ENCODE data around the gene SMARCA4. TPM values are rescaled to one million over a fixed set of nuclear protein-coding genes. Genes with fewer than 3 reads are reported as not detected.

The SMARCA4 gene
- total RNA-seq, 1 donor from 2014 or later: 238 TPM

DNA sequence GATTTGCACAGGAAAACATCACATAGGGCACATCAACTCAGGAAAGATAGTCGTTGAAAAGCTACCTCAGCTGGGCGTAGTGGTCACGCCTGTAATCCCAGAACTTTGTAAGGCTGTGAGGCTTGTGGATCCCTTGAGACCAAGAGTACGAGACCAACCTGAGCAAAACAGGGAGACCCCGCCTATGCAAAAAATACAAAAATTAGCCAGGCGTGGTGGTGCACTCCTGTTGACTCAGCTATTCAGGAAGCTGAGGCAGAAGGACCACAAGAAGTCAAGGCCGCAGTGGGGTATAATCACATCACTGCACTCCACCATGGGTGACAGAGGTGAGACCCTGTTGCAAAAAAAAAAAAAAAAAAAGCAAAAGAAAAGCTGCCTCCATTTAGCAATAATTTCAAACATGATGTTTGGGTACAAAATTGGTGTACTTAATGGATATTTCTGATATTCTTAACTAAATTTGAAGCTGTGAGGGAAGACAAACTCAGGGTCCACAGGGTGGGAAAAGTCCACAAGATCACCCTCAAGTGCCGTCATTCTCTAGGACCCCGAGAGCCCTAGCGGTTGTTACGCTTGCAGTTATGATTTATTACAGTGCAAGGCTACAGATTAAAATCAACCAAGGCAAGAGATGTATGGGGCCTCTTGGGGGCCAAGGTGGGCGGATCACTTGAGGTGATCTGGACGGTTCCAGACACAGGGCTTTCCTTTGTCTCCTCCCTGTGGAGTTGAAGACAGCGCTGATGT lies 86.0 kb downstream of the SMARCA4 start:
- Mint-ChIP-seq H3K27me3 (ENCODE audit: unreplicated experiment) (peaks cover 5% of the 10 kb centered on the region), H3K4me1 (ENCODE audit: unreplicated experiment) (peaks cover 9% of the 10 kb centered on the region), H3K27ac (ENCODE audit: unreplicated experiment) (no peak overlapping the region), H3K36me3 (ENCODE audit: low read depth, unreplicated experiment) (peaks cover 46% of the 10 kb centered on the region), H3K4me3 (ENCODE audit: unreplicated experiment) (no peak overlapping the region), H3K9me3 (ENCODE audit: unreplicated experiment) (no peaks in the 10 kb centered on the region)
- DNase-seq (ENCODE audit: low spot score): no peak
- TF ChIP-seq, protein P1, sequence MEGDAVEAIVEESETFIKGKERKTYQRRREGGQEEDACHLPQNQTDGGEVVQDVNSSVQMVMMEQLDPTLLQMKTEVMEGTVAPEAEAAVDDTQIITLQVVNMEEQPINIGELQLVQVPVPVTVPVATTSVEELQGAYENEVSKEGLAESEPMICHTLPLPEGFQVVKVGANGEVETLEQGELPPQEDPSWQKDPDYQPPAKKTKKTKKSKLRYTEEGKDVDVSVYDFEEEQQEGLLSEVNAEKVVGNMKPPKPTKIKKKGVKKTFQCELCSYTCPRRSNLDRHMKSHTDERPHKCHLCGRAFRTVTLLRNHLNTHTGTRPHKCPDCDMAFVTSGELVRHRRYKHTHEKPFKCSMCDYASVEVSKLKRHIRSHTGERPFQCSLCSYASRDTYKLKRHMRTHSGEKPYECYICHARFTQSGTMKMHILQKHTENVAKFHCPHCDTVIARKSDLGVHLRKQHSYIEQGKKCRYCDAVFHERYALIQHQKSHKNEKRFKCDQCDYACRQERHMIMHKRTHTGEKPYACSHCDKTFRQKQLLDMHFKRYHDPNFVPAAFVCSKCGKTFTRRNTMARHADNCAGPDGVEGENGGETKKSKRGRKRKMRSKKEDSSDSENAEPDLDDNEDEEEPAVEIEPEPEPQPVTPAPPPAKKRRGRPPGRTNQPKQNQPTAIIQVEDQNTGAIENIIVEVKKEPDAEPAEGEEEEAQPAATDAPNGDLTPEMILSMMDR (IDR thresholded peaks at IDR 0.05; ENCODE audit: unreplicated experiment): no peak

DNA sequence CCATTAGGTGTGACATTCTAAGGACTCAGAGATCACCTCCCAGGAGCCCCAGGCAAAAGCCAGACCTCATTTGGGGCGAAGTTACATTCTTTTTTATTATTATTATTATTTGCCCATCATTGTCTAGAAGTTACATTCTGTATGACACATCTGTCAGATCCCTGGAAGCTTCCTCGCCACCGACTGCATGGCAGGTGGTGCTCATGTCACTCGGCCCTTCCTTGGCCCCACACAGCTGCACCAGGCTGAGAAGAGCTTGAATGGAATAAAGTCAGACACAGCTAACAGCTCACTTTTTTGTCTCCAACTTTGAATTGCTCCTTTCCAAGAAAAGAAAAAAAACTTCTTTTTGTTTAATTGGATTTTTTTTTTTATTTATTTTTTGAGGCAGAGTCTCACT lies 87.0 kb downstream of the SMARCA4 start:
- Mint-ChIP-seq H3K27me3 (ENCODE audit: unreplicated experiment) (peaks cover 2% of the 10 kb centered on the region), H3K27ac (ENCODE audit: unreplicated experiment) (no peak overlapping the region), H3K36me3 (ENCODE audit: low read depth, unreplicated experiment) (peaks cover 43% of the 10 kb centered on the region), H3K4me3 (ENCODE audit: unreplicated experiment) (no peak overlapping the region), H3K4me1 (ENCODE audit: unreplicated experiment) (peaks cover 11% of the 10 kb centered on the region), H3K9me3 (ENCODE audit: unreplicated experiment) (no peaks in the 10 kb centered on the region)
- TF ChIP-seq, protein P1 (IDR thresholded peaks at IDR 0.05; ENCODE audit: unreplicated experiment): no peak
- DNase-seq (ENCODE audit: low spot score): no peak

DNA sequence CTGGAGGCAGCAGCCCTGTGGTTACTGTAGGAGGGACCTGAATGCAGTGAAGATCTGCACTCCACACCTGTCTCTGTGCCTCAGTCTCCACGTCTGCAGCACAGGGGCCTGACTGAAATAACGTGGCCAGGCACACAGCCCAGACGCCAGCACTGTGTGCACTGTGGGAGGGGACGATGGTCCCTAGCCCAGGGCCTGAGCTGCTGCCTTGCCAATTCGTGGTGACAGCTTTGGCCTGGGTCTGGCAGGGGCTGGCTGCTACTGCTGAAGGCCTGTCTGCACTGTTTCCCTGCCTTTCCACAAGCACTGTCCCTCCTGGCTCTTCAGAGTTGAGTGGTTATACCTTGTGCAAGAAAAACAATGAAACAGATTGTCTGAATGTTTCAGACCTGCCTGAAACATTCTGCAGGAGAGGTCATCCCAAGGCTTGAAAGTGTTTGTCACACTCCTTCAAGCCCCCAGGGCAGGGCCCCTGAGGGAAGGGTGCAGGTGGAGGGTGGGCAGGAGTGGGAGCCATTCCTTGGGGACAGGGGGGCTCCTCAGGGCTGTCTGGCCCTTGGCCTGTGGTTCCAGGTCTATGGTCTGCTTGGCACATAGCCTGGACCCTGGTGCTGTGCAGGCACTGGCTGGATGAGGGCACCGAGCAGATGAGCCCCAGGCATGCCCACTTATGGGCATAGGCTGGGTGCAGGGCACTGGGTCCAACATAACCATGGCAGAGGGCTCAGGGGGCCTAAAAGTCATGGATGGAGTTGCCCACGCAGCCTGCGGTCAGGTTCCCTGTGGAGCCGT lies 89.7 kb downstream of the SMARCA4 start:
- H3K27me3 Mint-ChIP-seq (ENCODE audit: unreplicated experiment): peaks cover 2% of the 10 kb centered on the region
- DNase-seq (ENCODE audit: low spot score): no peak
- no peaks in the 10 kb centered on the region for H3K9me3 Mint-ChIP-seq (ENCODE audit: unreplicated experiment)
- H3K4me3 Mint-ChIP-seq (ENCODE audit: unreplicated experiment): no peak overlapping the region
- H3K36me3 Mint-ChIP-seq (ENCODE audit: low read depth, unreplicated experiment): peaks cover 34% of the 10 kb centered on the region
- no peak overlapping the region for H3K27ac Mint-ChIP-seq (ENCODE audit: unreplicated experiment)
- TF ChIP-seq, protein P1 (IDR thresholded peaks at IDR 0.05; ENCODE audit: unreplicated experiment): no peak
- peaks cover 11% of the 10 kb centered on the region for H3K4me1 Mint-ChIP-seq (ENCODE audit: unreplicated experiment)

DNA sequence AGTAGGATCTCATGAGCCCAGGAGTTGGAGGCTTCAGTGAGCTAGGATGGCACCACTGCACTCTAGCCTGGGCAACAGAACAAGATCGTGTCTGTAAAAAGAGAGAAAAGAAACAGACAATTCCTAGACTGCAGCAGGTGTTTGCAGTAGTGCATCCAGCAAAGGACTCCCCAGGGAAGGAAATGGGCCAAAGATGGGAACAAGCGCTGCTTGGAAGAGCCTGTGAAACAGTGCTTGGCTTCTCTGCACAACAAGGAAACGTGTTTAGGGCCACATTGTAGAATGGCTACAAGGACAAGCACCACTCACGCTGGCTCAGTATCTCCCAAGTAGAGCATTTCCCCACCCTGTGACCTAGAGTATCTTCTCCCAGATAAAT lies 93.0 kb downstream of the SMARCA4 start:
- DNase-seq (ENCODE audit: low spot score): no peak
- H3K4me3 Mint-ChIP-seq (ENCODE audit: unreplicated experiment): no peak overlapping the region
- H3K9me3 Mint-ChIP-seq (ENCODE audit: unreplicated experiment): no peaks in the 10 kb centered on the region
- H3K27ac Mint-ChIP-seq (ENCODE audit: unreplicated experiment): no peak overlapping the region
- peaks cover 28% of the 10 kb centered on the region for H3K36me3 Mint-ChIP-seq (ENCODE audit: low read depth, unreplicated experiment)
- no peaks in the 10 kb centered on the region for H3K27me3 Mint-ChIP-seq (ENCODE audit: unreplicated experiment)
- TF ChIP-seq, protein P1 (IDR thresholded peaks at IDR 0.05; ENCODE audit: unreplicated experiment): no peak
- peaks cover 7% of the 10 kb centered on the region for H3K4me1 Mint-ChIP-seq (ENCODE audit: unreplicated experiment)

DNA sequence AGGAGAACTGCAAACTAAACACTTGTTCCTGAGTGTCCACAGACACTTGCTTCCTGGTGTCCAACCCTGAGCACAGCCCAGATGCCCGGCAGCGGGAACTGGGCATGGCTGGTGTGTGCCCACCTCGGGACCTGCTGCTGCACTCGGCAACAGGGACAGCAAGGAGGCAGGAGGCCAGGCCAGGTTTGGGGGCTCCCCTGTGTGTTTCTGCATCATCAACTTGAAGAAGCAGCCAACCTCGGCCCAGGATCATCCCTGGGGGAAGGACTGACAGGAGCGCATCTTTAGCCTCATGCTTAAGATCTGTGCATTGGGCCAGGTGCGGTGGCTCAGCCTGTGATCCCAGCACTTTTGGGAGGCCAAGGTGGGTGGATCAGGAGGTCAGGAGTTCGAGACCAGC lies 93.4 kb downstream of the SMARCA4 start:
- no peak for DNase-seq (ENCODE audit: low spot score)
- peaks cover 27% of the 10 kb centered on the region for H3K36me3 Mint-ChIP-seq (ENCODE audit: low read depth, unreplicated experiment)
- TF ChIP-seq, protein P1 (IDR thresholded peaks at IDR 0.05; ENCODE audit: unreplicated experiment): no peak
- no peak overlapping the region for H3K4me3 Mint-ChIP-seq (ENCODE audit: unreplicated experiment)
- no peak overlapping the region for H3K27ac Mint-ChIP-seq (ENCODE audit: unreplicated experiment)
- H3K9me3 Mint-ChIP-seq (ENCODE audit: unreplicated experiment): no peaks in the 10 kb centered on the region
- peaks cover 7% of the 10 kb centered on the region for H3K4me1 Mint-ChIP-seq (ENCODE audit: unreplicated experiment)
- no peaks in the 10 kb centered on the region for H3K27me3 Mint-ChIP-seq (ENCODE audit: unreplicated experiment)
